HG03378 (cell line): ENCODE data around the gene CD9.
"Not testable (repeated sequence)": the region's sequence is repeated elsewhere in the genome, so short reads cannot be mapped to it uniquely, and the experiment has no call there.

Experiments
- ATAC-seq: cut with Tn5 transposase; IDR thresholded peaks from one replicate; pipeline ENCODE4 v1.9.1; 2021; ENCODE audit warnings: mild to moderate bottlenecking, moderate library complexity; ENCODE audit not compliant: unreplicated experiment

The CD9 gene

GRCh38 chr12:6200256-6201212, at the start of gene CD9:
Gene CD9, plus strand, starts transcription at chr12:6200400. Its CDS starts 100 bp downstream, at chr12:6200500.
- no peak for ATAC-seq

- no peak for ATAC-seq
Observed at GRCh38 chr12:6154730-6155459, 45.3 kb upstream of the CD9 start.

GRCh38 chr12:6157482-6157881, 42.7 kb upstream of the CD9 start:
- no peak for ATAC-seq

GRCh38 chr12:6158255-6158654, 41.9 kb upstream of the CD9 start:
- ATAC-seq, result no peak

- no peak for ATAC-seq
Observed at GRCh38 chr12:6158749-6159148, 41.5 kb upstream of the CD9 start.

- ATAC-seq, result not testable (repeated sequence)
Observed at GRCh38 chr12:6159166-6160011, 40.8 kb upstream of the CD9 start.

- ATAC-seq, result not testable (repeated sequence)
Observed at GRCh38 chr12:6160049-6160649, 40.1 kb upstream of the CD9 start.

- no peak for ATAC-seq
Observed at GRCh38 chr12:6161124-6161882, 38.9 kb upstream of the CD9 start.

- ATAC-seq, result no peak
Observed at GRCh38 chr12:6163416-6164060, 36.7 kb upstream of the CD9 start.

- ATAC-seq, result no peak
Observed at GRCh38 chr12:6165395-6165794, 34.8 kb upstream of the CD9 start.

- ATAC-seq, result no peak
Observed at GRCh38 chr12:6166808-6167207, 33.4 kb upstream of the CD9 start.

GRCh38 chr12:6167327-6168280, 32.6 kb upstream of the CD9 start:
- peak; percentile 70 for ATAC-seq

GRCh38 chr12:6171409-6172015, 28.7 kb upstream of the CD9 start:
- ATAC-seq, result no peak

- no peak for ATAC-seq
Observed at GRCh38 chr12:6172086-6172485, 28.1 kb upstream of the CD9 start.

- no peak for ATAC-seq
Observed at GRCh38 chr12:6172862-6173261, 27.3 kb upstream of the CD9 start.

- ATAC-seq, result no peak
Observed at GRCh38 chr12:6177642-6178358, 22.4 kb upstream of the CD9 start.
